Esophagus squamous epithelium (tissue), 5 donors: ENCODE data around the gene ACTR3. TPM values are rescaled to one million over a fixed set of nuclear protein-coding genes. Genes with fewer than 3 reads are reported as not detected.

ENCODE experiments used
- DNase-seq: peaks from one replicate; lab custom pipeline; 2025; lab: John Stamatoyannopoulos, UW
- H3K27ac ChIP-seq, 4 donors: fragments of 200-600 bp; sonication (generic); one replicate each; pipeline ENCODE4 v1.5.1; 2016 to 2019; ENCODE audit warnings: mild to moderate bottlenecking in 1 of 4
- H3K27me3 ChIP-seq, 4 donors: fragments of 200-600 bp; sonication (generic); 1 replicate in 3 of 4; 2 replicates in 1 of 4; pipeline versions ENCODE4 v1.5.1 to v1.6.0; 2017 to 2021; ENCODE audit warnings: antibody characterized with exemption in 1 of 4
- H3K36me3 ChIP-seq, 3 donors: fragments of 200-600 bp; sonication (generic); one replicate each; pipeline ENCODE4 v1.5.1; 2016 to 2019
- H3K4me1 ChIP-seq, 3 donors: fragments of 200-600 bp; sonication (generic); one replicate each; pipeline ENCODE4 v1.5.1; 2017 to 2019
- H3K4me3 ChIP-seq, 4 donors: fragments of 200-600 bp; sonication (generic); 1 replicate in 3 of 4; 2 replicates in 1 of 4; pipeline ENCODE4 v1.5.1; 2016 to 2019; ENCODE audit warnings: mild to moderate bottlenecking in 2 of 4, moderate library complexity in 1 of 4
- H3K9me3 ChIP-seq, 3 donors: fragments of 200-600 bp; sonication (generic); one replicate each; pipeline ENCODE4 v1.5.1; 2016 to 2019
- CTCF ChIP-seq, 6 experiments: fragments of 450-650 bp in 4 of 6; fragments of 200-600 bp in 2 of 6; sonication (generic) in 2 of 6; IDR thresholded peaks; one replicate each; pipeline ENCODE4 v1.5.1; 2016 to 2019; ENCODE audit warnings: antibody characterized with exemption in 6 of 6, mild to moderate bottlenecking in 4 of 6, moderate library complexity in 4 of 6
- POLR2A ChIP-seq, 4 donors: fragments of 450-650 bp; IDR thresholded peaks; one replicate each; pipeline ENCODE4 v1.6.1; 2017; ENCODE audit warnings: antibody characterized with exemption in 4 of 4, mild to moderate bottlenecking in 4 of 4, moderate library complexity in 3 of 4
- WGBS, 2 donors: methylation state at CpG; one replicate each; pipeline ENCODE4 v1.1.5; 2018; 5-methylcytosine and 5-hydroxymethylcytosine counted together
- intact Hi-C: fragments of 100-400 bp; cut with DNase I; formaldehyde crosslinking; loops from one replicate; pipeline ENCODE4 v1.15.0; 2022
- total RNA-seq, 4 donors: library from RNA; depleted of rRNA; stranded (reverse); fragments of >200 nt; gene quantifications; one replicate each; pipeline ENCODE4 v1.1.0, GENCODE V29; 2016
- donor health status: DM: yes; HTN: yes; CAD: no.

ACTR3 gene
- total RNA-seq, 4 donors from 2014 or later = 164 to 274 (median 226) TPM

GRCh38 chr2:113977660-113978523 lies 88.0 kb downstream of the ACTR3 start:
- peaks cover 0 to 9% (median 0%) of the 10 kb centered on the region in 3 donors for H3K9me3 ChIP-seq
- TF ChIP-seq POLR2A (IDR thresholded peaks at IDR 0.05) (no peak), CTCF (IDR thresholded peaks at IDR 0.05) (peak in 3 of 6 experiments; percentile 16 to 44 (median 30))
- peaks cover 0 to 18% (median 0%) of the 10 kb centered on the region in 3 donors for H3K36me3 ChIP-seq
- peaks cover 0 to 8% (median 0%) of the 10 kb centered on the region in 3 donors for H3K4me1 ChIP-seq
- H3K27ac ChIP-seq = no peak overlapping the region
- no peaks in the 10 kb centered on the region for H3K27me3 ChIP-seq
- 42 to 46% methylated on average over 14 to 16 of the region's 16 CpGs for WGBS, 2 donors
- intact Hi-C loops = no loop called here
- no peak for DNase-seq
- no peak overlapping the region for H3K4me3 ChIP-seq

- 80 to 88% methylated on average over 12 of the region's 20 CpGs for WGBS, 2 donors
- no peak overlapping the region for H3K27ac ChIP-seq
- TF ChIP-seq CTCF (IDR thresholded peaks at IDR 0.05) (no peak), POLR2A (IDR thresholded peaks at IDR 0.05) (no peak)
Observed at GRCh38 chr2:113978524-113979190, 88.8 kb downstream of the ACTR3 start.

GRCh38 chr2:113979191-113980128 lies 89.6 kb downstream of the ACTR3 start:
- Histone ChIP-seq H3K36me3 (peaks cover 0 to 10% (median 0%) of the 10 kb centered on the region in 3 donors), H3K27ac (no peak overlapping the region), H3K27me3 (no peaks in the 10 kb centered on the region), H3K9me3 (peaks cover 0 to 9% (median 0%) of the 10 kb centered on the region in 3 donors), H3K4me3 (no peak overlapping the region), H3K4me1 (peaks cover 0 to 8% (median 0%) of the 10 kb centered on the region in 3 donors)
- TF ChIP-seq POLR2A (IDR thresholded peaks at IDR 0.05) (no peak), CTCF (IDR thresholded peaks at IDR 0.05) (peak in 3 of 6 experiments; percentile 11 to 47 (median 24))
- DNase-seq = no peak
- 85 to 89% methylated on average over 21 to 24 of the region's 93 CpGs for WGBS, 2 donors
- intact Hi-C loops = no loop called here

More at GRCh38 chr2:113978524-113979190, 88.8 kb downstream of the ACTR3 start:
- intact Hi-C loops = no loop called here
- Histone ChIP-seq H3K36me3 (peaks cover 0 to 17% (median 0%) of the 10 kb centered on the region in 3 donors), H3K9me3 (peaks cover 0 to 9% (median 0%) of the 10 kb centered on the region in 3 donors), H3K4me1 (peaks cover 0 to 8% (median 0%) of the 10 kb centered on the region in 3 donors), H3K27me3 (no peaks in the 10 kb centered on the region), H3K4me3 (no peak overlapping the region)
- no peak for DNase-seq

GRCh38 chr2:113980946-113981345 lies 91.1 kb downstream of the ACTR3 start:
- no peak overlapping the region for H3K27ac ChIP-seq
- peaks cover 0 to 9% (median 0%) of the 10 kb centered on the region in 3 donors for H3K9me3 ChIP-seq
- 57 to 83% methylated on average over 4 of the region's 4 CpGs for WGBS, 2 donors
- intact Hi-C loops = no loop called here
- TF ChIP-seq POLR2A (IDR thresholded peaks at IDR 0.05) (no peak), CTCF (IDR thresholded peaks at IDR 0.05) (no peak)
- no peaks in the 10 kb centered on the region for H3K36me3 ChIP-seq
- H3K4me1 ChIP-seq = peaks cover 0 to 8% (median 0%) of the 10 kb centered on the region in 3 donors
- DNase-seq = no peak
- no peak overlapping the region for H3K4me3 ChIP-seq
- no peaks in the 10 kb centered on the region for H3K27me3 ChIP-seq
